H1 (cell line): ENCODE results near the gene TMEM151B. TPM values are rescaled to one million over a fixed set of nuclear protein-coding genes. Genes with fewer than 3 reads are reported as not detected.

Source experiments
- CHD1 ChIP-seq: IDR thresholded peaks from 2 replicates; pipeline ENCODE4 v1.6.1; 2012; ENCODE audit warnings: low read depth, low read length, improper control_type of control experiment
- CREB1 ChIP-seq: IDR thresholded peaks from 2 replicates; pipeline ENCODE4 v1.6.1; 2012; ENCODE audit warnings: inconsistent platforms
- CTBP2 ChIP-seq: IDR thresholded peaks from 2 replicates; pipeline ENCODE4 v1.7.0; 2011; ENCODE audit warnings: borderline replicate concordance, mild to moderate bottlenecking, moderate library complexity, mixed read lengths, low read length; ENCODE audit not compliant: insufficient read depth, insufficient read length
- NRF1 ChIP-seq: IDR thresholded peaks from 2 replicates; pipeline ENCODE4 v1.6.1; 2011; ENCODE audit warnings: mild to moderate bottlenecking, low read depth, low read length, improper control_type of control experiment
- RBBP5 ChIP-seq: IDR thresholded peaks from 2 replicates; pipeline ENCODE4 v1.7.1; 2012; ENCODE audit warnings: low read depth, mild to moderate bottlenecking, inconsistent platforms, low read length, moderate library complexity, borderline replicate concordance
- SIN3A ChIP-seq, 2 experiments: IDR thresholded peaks in 1 of 2; conservative IDR thresholded peaks in 1 of 2; 2 replicates each; pipeline ENCODE4 v1.6.1; 2011 to 2012; ENCODE audit warnings: low read length in 2 of 2, improper control_type of control experiment in 1 of 2, low read depth in 1 of 2, mild to moderate bottlenecking in 1 of 2
- ZNF274 ChIP-seq: IDR thresholded peaks from 2 replicates; pipeline ENCODE4 v1.7.0; 2012; ENCODE audit warnings: low read length, borderline replicate concordance; ENCODE audit errors: extremely low read depth
- polyA plus RNA-seq, 7 experiments: library from polyadenylated mRNA; depleted of rRNA in 3 of 7; stranded (reverse) in 5 of 7; unstranded in 2 of 7; fragments of >200 nt in 5 of 7; fragments of 200-250 nt in 2 of 7; gene quantifications; 1 replicate in 5 of 7; 2 replicates in 1 of 7; 4 replicates in 1 of 7; pipeline versions ENCODE4 v1.2.1 to v1.2.3, GENCODE V29; 2011 to 2013; ENCODE audit warnings: missing spikeins in 2 of 7, mixed read lengths in 2 of 7
- total RNA-seq: library from RNA; stranded (reverse); fragmentation: NEBNext Ultra II Directional; extraction: Animal tissue kit (Norgen Biotek cat#: 25700); gene quantifications from 2 replicates; pipeline ENCODE4 v1.2.1, GENCODE V29; 2021
- TF ChIP-seq, protein P1 (sequence below): fragments of 300-600 bp; sonication (generic); IDR thresholded peaks from 2 replicates; pipeline ENCODE4 v1.7.1; 2012; ENCODE audit warnings: low read length, moderate library complexity, mild to moderate bottlenecking, inconsistent platforms; ENCODE audit not compliant: insufficient replicate concordance

TMEM151B gene
- total and polyA plus RNA-seq, 2 of the 8 experiments (the other 6 are each of a cell fraction or from before 2014, with no cell fraction given): 8.0 to 15.5 TPM

DNA sequence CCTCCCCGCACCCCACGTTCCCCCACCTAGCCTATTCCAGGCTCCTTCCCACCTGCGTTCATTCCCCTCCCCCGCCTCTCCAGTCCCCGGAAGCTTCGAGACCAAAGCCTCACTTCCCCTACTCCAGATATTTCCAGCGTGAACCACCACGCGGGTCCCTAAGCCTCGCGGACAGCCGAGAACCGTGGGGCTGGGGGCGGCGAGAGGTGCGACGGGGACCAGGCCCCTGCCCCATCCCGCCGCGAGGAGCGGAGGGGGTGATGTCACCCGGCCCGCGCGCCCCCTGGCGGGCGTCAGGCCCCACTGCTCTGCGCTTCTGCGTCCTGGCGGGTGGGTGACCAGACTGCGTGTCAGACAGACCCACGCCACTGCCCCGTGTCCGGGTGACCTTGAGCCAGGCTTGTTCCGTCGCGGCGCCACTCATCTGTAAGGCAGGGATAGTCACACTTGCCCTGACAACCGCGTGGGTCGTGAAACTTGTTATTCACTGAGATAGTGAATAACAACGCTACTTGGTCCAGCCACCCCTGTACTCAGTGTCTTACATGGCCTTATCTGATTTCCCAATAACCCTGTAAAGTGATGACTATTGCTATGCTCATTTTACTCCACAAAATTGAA, 32.3 kb upstream of the TMEM151B start (continued):
- TF ChIP-seq, protein P1, sequence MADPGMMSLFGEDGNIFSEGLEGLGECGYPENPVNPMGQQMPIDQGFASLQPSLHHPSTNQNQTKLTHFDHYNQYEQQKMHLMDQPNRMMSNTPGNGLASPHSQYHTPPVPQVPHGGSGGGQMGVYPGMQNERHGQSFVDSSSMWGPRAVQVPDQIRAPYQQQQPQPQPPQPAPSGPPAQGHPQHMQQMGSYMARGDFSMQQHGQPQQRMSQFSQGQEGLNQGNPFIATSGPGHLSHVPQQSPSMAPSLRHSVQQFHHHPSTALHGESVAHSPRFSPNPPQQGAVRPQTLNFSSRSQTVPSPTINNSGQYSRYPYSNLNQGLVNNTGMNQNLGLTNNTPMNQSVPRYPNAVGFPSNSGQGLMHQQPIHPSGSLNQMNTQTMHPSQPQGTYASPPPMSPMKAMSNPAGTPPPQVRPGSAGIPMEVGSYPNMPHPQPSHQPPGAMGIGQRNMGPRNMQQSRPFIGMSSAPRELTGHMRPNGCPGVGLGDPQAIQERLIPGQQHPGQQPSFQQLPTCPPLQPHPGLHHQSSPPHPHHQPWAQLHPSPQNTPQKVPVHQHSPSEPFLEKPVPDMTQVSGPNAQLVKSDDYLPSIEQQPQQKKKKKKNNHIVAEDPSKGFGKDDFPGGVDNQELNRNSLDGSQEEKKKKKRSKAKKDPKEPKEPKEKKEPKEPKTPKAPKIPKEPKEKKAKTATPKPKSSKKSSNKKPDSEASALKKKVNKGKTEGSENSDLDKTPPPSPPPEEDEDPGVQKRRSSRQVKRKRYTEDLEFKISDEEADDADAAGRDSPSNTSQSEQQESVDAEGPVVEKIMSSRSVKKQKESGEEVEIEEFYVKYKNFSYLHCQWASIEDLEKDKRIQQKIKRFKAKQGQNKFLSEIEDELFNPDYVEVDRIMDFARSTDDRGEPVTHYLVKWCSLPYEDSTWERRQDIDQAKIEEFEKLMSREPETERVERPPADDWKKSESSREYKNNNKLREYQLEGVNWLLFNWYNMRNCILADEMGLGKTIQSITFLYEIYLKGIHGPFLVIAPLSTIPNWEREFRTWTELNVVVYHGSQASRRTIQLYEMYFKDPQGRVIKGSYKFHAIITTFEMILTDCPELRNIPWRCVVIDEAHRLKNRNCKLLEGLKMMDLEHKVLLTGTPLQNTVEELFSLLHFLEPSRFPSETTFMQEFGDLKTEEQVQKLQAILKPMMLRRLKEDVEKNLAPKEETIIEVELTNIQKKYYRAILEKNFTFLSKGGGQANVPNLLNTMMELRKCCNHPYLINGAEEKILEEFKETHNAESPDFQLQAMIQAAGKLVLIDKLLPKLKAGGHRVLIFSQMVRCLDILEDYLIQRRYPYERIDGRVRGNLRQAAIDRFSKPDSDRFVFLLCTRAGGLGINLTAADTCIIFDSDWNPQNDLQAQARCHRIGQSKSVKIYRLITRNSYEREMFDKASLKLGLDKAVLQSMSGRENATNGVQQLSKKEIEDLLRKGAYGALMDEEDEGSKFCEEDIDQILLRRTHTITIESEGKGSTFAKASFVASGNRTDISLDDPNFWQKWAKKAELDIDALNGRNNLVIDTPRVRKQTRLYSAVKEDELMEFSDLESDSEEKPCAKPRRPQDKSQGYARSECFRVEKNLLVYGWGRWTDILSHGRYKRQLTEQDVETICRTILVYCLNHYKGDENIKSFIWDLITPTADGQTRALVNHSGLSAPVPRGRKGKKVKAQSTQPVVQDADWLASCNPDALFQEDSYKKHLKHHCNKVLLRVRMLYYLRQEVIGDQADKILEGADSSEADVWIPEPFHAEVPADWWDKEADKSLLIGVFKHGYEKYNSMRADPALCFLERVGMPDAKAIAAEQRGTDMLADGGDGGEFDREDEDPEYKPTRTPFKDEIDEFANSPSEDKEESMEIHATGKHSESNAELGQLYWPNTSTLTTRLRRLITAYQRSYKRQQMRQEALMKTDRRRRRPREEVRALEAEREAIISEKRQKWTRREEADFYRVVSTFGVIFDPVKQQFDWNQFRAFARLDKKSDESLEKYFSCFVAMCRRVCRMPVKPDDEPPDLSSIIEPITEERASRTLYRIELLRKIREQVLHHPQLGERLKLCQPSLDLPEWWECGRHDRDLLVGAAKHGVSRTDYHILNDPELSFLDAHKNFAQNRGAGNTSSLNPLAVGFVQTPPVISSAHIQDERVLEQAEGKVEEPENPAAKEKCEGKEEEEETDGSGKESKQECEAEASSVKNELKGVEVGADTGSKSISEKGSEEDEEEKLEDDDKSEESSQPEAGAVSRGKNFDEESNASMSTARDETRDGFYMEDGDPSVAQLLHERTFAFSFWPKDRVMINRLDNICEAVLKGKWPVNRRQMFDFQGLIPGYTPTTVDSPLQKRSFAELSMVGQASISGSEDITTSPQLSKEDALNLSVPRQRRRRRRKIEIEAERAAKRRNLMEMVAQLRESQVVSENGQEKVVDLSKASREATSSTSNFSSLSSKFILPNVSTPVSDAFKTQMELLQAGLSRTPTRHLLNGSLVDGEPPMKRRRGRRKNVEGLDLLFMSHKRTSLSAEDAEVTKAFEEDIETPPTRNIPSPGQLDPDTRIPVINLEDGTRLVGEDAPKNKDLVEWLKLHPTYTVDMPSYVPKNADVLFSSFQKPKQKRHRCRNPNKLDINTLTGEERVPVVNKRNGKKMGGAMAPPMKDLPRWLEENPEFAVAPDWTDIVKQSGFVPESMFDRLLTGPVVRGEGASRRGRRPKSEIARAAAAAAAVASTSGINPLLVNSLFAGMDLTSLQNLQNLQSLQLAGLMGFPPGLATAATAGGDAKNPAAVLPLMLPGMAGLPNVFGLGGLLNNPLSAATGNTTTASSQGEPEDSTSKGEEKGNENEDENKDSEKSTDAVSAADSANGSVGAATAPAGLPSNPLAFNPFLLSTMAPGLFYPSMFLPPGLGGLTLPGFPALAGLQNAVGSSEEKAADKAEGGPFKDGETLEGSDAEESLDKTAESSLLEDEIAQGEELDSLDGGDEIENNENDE: no peak
- TF ChIP-seq ZNF274 (no peak), CHD1 (no peak), CREB1 (peak; percentile 84), NRF1 (no peak), SIN3A (conservative IDR thresholded peaks at IDR 0.05 in 1 of 2, IDR thresholded peaks at IDR 0.05 in 1 of 2; ENCODE audit: low read depth in 1 of 2, low read length in 2 of 2) (peak in 1 of 2 experiments; percentile 48; a peak in 1 of 4 replicates), RBBP5 (no peak), CTBP2 (peak; percentile 19)
